ENCODE data around the gene VIT. TPM values are rescaled to one million over a fixed set of nuclear protein-coding genes. Genes with fewer than 3 reads are reported as not detected.

The VIT gene
- total RNA-seq, 1 donor from 2014 or later: not detected

DNA sequence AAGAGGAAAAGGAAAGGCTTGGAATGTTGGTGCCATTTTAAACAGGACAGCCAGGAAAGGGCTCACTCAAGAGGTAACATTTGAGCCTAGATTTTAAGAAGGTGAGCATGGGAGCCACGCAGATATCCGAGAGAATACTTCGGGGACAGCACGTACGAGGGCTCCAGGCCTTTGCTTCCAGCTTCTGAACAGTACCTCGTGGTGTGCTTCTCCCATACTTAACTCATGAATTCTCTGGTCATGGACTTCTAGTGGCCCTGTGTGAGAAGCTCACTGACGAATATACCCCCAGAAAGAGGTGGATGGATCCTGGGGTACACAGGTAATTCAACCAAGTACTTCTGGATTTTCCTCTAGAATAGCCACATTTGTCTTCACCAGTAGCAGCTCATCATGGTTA, 2.7 kb upstream of the VIT start:
- Histone ChIP-seq H4K20me1 (ENCODE audit: low read depth) (no peaks in the 10 kb centered on the region), H3F3A (ENCODE audit: low read depth) (no peaks in the 10 kb centered on the region), H2AFZ (replicated peaks) (no peak overlapping the region), H3K4me2 (no peak overlapping the region), H3K27ac (no peak overlapping the region), H3K9ac (no peak overlapping the region), H3K79me2 (ENCODE audit: low read depth) (no peaks in the 10 kb centered on the region), H3K27me3 (no peaks in the 10 kb centered on the region), H3K36me3 (no peaks in the 10 kb centered on the region), H3K4me3 (no peak overlapping the region), H3K4me1 (no peaks in the 10 kb centered on the region), H3K9me3 (ENCODE audit: low read depth) (no peaks in the 10 kb centered on the region)
- H3K4me3 Mint-ChIP-seq: no peak overlapping the region
- TF ChIP-seq EZH2 (IDR thresholded peaks at IDR 0.05): no peak
- TF ChIP-seq EZH2phosphoT487 (IDR thresholded peaks at IDR 0.05): no peak
- TF ChIP-seq, protein P1, sequence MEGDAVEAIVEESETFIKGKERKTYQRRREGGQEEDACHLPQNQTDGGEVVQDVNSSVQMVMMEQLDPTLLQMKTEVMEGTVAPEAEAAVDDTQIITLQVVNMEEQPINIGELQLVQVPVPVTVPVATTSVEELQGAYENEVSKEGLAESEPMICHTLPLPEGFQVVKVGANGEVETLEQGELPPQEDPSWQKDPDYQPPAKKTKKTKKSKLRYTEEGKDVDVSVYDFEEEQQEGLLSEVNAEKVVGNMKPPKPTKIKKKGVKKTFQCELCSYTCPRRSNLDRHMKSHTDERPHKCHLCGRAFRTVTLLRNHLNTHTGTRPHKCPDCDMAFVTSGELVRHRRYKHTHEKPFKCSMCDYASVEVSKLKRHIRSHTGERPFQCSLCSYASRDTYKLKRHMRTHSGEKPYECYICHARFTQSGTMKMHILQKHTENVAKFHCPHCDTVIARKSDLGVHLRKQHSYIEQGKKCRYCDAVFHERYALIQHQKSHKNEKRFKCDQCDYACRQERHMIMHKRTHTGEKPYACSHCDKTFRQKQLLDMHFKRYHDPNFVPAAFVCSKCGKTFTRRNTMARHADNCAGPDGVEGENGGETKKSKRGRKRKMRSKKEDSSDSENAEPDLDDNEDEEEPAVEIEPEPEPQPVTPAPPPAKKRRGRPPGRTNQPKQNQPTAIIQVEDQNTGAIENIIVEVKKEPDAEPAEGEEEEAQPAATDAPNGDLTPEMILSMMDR (IDR thresholded peaks at IDR 0.05): no peak
- H3K36me3 Mint-ChIP-seq: no peaks in the 10 kb centered on the region
- H3K27ac Mint-ChIP-seq: no peak overlapping the region
- H3K4me1 Mint-ChIP-seq: peaks cover 10% of the 10 kb centered on the region
- H3K9me3 Mint-ChIP-seq: no peaks in the 10 kb centered on the region
- H3K27me3 Mint-ChIP-seq (ENCODE audit: insufficient read depth, low read depth): peaks cover 5% of the 10 kb centered on the region
- no peak for DNase-seq (ENCODE audit: low spot score)

DNA sequence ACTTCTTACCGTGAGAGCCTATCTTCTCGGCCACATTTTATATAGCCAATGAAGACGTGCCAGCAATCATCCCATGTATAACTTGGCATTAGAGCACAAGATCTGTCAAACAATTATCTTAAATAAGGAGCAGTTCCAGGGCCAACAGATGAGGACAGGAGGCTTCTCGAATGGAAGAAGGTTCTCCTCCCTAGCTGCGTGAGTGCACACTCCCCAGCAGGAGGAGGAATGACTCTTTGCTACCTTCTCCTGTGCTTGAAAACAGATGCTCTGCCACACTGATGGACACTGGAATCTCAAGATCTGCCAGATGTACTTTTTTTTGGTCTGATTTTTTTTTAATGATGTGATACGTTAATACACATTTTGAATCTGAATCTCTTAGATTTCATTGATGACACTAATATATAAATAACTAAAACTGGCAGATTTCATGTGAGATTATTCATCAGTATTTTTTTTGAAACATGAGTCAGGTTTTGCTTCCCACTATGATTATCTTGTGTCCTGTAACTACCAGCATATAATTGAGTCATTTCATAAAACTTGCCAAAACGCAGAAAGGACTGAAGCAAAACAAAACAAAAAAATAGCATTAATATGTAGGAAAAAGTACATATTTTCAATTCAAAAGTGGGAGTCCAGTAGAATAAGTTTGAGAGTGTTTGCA, 626 bp upstream of the VIT start:
- Mint-ChIP-seq H3K4me3 (no peak overlapping the region), H3K36me3 (no peaks in the 10 kb centered on the region), H3K9me3 (no peaks in the 10 kb centered on the region), H3K4me1 (peaks cover 10% of the 10 kb centered on the region), H3K27me3 (ENCODE audit: insufficient read depth, low read depth) (peaks cover 5% of the 10 kb centered on the region), H3K27ac (no peak overlapping the region)
- H3K9me3 ChIP-seq (ENCODE audit: low read depth): no peaks in the 10 kb centered on the region
- no peak overlapping the region for H2AFZ ChIP-seq (replicated peaks)
- no peak overlapping the region for H3K27ac ChIP-seq
- TF ChIP-seq, protein P1 (IDR thresholded peaks at IDR 0.05): peak; percentile 9
- no peak for TF ChIP-seq EZH2 (IDR thresholded peaks at IDR 0.05)
- no peak for TF ChIP-seq EZH2phosphoT487 (IDR thresholded peaks at IDR 0.05)
- no peaks in the 10 kb centered on the region for H3K36me3 ChIP-seq
- H3K79me2 ChIP-seq (ENCODE audit: low read depth): no peaks in the 10 kb centered on the region
- no peak overlapping the region for H3K4me2 ChIP-seq
- H3K4me1 ChIP-seq: no peaks in the 10 kb centered on the region
- H3F3A ChIP-seq (ENCODE audit: low read depth): no peaks in the 10 kb centered on the region
- no peaks in the 10 kb centered on the region for H4K20me1 ChIP-seq (ENCODE audit: low read depth)
- no peak overlapping the region for H3K4me3 ChIP-seq
- no peak overlapping the region for H3K9ac ChIP-seq
- DNase-seq (ENCODE audit: low spot score): no peak
- H3K27me3 ChIP-seq: no peaks in the 10 kb centered on the region

DNA sequence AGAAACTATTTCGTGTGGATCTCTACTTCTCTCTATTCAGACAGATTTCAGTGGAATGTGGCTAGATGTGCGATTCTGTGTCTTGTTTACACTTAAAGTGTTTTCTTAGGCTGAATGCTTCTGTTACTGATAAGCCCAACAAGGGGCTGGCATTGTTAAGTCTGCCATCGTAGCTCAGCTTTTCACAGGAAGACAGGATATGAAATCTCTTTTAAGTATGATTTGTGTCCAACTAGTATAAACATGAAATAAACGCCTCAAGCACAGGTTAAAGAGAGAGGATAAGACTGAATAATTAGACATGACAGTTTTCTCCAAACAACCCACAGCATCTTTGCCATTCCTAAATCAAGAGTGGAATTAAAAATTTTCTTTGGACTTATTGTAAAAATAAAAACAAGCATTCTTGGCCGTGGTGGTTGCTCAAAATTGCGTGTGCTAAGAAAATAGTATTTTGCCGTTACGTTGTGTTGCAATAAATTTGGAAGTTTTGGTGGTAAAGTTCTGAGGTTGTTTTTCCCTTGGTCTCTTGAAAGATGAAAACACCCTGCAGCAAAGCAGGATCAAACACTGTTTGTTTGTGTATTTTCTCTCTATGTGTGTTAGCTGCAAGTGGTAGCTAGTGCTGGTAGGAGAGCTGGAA, 1.0 kb downstream of the VIT start:
- no peaks in the 10 kb centered on the region for H3K9me3 ChIP-seq (ENCODE audit: low read depth)
- no peaks in the 10 kb centered on the region for H3K36me3 ChIP-seq
- no peaks in the 10 kb centered on the region for H3K9me3 Mint-ChIP-seq
- no peaks in the 10 kb centered on the region for H4K20me1 ChIP-seq (ENCODE audit: low read depth)
- no peak overlapping the region for H3K4me3 Mint-ChIP-seq
- H3K79me2 ChIP-seq (ENCODE audit: low read depth): no peaks in the 10 kb centered on the region
- H3K27ac Mint-ChIP-seq: no peak overlapping the region
- no peak overlapping the region for H3K4me3 ChIP-seq
- H3K27me3 ChIP-seq: no peaks in the 10 kb centered on the region
- no peaks in the 10 kb centered on the region for H3F3A ChIP-seq (ENCODE audit: low read depth)
- no peaks in the 10 kb centered on the region for H3K4me1 ChIP-seq
- H3K27ac ChIP-seq: no peak overlapping the region
- H3K4me2 ChIP-seq: no peak overlapping the region
- no peak overlapping the region for H3K9ac ChIP-seq
- H3K36me3 Mint-ChIP-seq: no peaks in the 10 kb centered on the region
- peak overlapping the region; percentile 2 for H2AFZ ChIP-seq (replicated peaks)
- TF ChIP-seq EZH2phosphoT487 (IDR thresholded peaks at IDR 0.05) (no peak), EZH2 (IDR thresholded peaks at IDR 0.05) (no peak)
- TF ChIP-seq, protein P1 (IDR thresholded peaks at IDR 0.05): no peak
- DNase-seq (ENCODE audit: low spot score): no peak
- peaks cover 14% of the 10 kb centered on the region for H3K4me1 Mint-ChIP-seq
- H3K27me3 Mint-ChIP-seq (ENCODE audit: insufficient read depth, low read depth): peaks cover 8% of the 10 kb centered on the region
